NB4 (cell line): ENCODE measurements around the gene TMED4.

Source experiments
- DNase-seq: peaks from one replicate; pipeline ENCODE4 v3.0.0; 2010; ENCODE audit warnings: low read depth
- H3K4me3 ChIP-seq: one replicate; pipeline ENCODE4 v1.5.1; 2011; ENCODE audit warnings: mild to moderate bottlenecking, low read depth, low read length, moderate library complexity
- MYC ChIP-seq: IDR thresholded peaks from 2 replicates; pipeline ENCODE4 v1.6.1; 2011; ENCODE audit warnings: low read depth, low read length
- POLR2A ChIP-seq: IDR thresholded peaks from 2 replicates; pipeline ENCODE4 v1.6.1; 2011; ENCODE audit warnings: mild to moderate bottlenecking; ENCODE audit not compliant: insufficient read length; ENCODE audit errors: extremely low read depth
- TF ChIP-seq, protein P1 (sequence below): IDR thresholded peaks from one replicate; pipeline ENCODE4 v1.5.1; 2012; ENCODE audit warnings: low read depth, low read length
- TF ChIP-seq, protein P2 (sequence below): IDR thresholded peaks from 2 replicates; pipeline ENCODE4 v1.6.1; 2011; ENCODE audit warnings: low read depth, low read length

TMED4 gene

DNA sequence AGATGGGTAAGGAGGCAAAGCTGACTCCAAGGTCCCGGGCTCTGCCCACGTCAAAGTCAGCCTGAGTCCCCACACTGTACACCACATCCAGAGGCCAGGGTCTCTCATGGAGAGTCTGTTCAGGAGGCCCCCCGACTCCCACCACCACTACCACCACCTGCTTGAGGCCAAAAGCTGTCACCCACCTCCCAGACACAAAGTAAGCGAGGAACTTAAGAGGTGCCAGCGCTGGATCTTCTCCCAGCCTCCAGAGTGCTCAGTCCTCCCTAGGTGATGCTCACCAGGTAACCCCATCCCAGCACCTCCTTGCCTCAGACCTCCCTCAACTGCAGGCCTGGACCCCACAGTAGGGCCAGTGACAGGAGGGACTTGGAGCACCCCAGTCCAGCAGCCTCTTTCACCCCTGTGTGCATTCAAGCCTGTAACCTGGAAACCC, 41.4 kb downstream of the TMED4 start:
- no peak for DNase-seq
- no peak overlapping the region for H3K4me3 ChIP-seq
- no peak for TF ChIP-seq MYC
- TF ChIP-seq, protein P1, sequence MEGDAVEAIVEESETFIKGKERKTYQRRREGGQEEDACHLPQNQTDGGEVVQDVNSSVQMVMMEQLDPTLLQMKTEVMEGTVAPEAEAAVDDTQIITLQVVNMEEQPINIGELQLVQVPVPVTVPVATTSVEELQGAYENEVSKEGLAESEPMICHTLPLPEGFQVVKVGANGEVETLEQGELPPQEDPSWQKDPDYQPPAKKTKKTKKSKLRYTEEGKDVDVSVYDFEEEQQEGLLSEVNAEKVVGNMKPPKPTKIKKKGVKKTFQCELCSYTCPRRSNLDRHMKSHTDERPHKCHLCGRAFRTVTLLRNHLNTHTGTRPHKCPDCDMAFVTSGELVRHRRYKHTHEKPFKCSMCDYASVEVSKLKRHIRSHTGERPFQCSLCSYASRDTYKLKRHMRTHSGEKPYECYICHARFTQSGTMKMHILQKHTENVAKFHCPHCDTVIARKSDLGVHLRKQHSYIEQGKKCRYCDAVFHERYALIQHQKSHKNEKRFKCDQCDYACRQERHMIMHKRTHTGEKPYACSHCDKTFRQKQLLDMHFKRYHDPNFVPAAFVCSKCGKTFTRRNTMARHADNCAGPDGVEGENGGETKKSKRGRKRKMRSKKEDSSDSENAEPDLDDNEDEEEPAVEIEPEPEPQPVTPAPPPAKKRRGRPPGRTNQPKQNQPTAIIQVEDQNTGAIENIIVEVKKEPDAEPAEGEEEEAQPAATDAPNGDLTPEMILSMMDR = no peak
- TF ChIP-seq POLR2A = no peak
- TF ChIP-seq, protein P2, sequence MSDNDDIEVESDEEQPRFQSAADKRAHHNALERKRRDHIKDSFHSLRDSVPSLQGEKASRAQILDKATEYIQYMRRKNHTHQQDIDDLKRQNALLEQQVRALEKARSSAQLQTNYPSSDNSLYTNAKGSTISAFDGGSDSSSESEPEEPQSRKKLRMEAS = no peak

DNA sequence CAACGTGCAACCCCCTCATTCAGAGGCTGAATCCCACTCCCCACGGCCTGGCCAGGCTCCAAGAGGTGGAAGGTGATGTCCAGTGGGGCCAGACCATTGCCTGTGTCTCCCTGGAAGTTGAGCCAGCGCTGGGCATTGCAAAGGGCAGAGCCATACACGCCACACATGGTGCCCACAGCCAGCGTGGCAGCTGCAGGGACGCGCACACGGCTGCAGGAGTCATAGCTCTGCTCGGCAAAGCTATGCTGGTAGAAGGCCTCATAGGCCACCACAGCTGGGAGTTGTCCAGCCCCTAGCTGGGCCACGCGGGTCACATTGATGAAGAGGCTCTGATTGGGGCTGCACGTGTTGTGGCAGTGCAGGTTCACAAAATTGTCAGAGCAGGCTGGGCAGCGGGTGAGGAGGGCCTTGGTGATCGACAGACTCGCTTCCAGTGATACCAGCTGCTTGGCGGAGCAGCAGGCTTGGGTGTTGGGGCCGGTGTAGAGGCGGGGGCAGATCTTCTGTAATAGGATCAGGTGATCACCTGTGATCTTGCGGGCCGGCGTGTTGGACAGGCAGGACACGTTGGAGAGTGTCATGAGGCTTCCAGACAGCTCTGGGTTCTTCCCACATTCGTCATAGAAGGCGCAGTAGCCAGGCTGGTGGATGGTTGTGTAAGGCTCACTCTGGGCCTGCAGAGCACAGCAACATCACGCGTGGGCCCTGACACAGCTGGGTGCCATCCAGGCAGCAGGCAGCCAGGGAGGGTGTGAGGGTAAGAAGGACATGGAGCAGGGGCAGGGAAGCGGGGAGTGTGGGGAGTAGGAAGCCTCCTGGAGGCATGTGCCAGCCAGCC, 42.1 kb downstream of the TMED4 start:
- TF ChIP-seq, protein P1 = no peak
- TF ChIP-seq, protein P2 = no peak
- TF ChIP-seq POLR2A (no peak), MYC (no peak)
- H3K4me3 ChIP-seq = no peak overlapping the region
- DNase-seq = no peak

DNA sequence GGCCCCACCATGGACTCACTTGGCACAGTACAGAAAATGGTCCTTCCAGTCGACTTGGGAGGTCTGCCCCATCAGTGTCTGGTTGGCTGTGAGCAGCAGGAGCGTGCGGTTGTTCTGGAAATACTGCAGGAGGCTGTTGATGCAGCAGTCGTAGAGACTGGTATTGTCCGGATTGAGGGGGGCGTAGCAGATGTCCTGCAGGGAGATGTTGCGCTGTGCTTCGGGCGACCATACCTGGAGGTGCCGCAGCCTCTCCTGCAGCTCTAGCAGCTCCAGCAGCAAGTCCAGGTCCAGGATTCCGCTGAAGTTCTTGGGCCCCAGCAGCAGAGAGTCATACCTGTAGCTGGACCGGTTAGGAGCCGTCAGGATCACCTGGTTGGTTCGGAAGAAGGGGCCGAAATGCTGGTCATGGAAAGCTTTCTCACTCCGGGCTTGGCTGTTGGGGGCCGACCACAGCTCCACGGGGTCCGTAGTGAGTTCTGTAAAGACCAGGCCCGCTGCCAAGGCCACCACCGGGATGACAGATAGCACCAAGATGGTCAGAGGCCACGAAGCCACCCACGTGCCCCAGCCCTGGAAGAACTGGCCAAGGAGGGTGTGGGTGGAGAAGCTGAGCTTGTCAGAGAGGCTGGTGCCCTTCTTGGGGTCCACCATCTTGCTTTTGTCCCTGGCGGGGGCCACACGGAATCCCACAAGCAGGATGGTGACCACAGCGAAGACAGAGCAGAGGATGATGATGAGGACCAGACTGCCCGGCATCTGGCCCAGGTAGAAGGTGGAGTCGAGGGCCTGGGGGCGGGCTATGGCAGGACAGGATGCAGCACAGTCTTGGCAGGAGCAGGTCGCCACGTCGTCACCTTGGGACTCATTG, 43.0 kb downstream of the TMED4 start:
- TF ChIP-seq POLR2A (no peak), MYC (no peak)
- TF ChIP-seq, protein P1 = no peak
- TF ChIP-seq, protein P2 = no peak
- H3K4me3 ChIP-seq = no peak overlapping the region
- no peak for DNase-seq

DNA sequence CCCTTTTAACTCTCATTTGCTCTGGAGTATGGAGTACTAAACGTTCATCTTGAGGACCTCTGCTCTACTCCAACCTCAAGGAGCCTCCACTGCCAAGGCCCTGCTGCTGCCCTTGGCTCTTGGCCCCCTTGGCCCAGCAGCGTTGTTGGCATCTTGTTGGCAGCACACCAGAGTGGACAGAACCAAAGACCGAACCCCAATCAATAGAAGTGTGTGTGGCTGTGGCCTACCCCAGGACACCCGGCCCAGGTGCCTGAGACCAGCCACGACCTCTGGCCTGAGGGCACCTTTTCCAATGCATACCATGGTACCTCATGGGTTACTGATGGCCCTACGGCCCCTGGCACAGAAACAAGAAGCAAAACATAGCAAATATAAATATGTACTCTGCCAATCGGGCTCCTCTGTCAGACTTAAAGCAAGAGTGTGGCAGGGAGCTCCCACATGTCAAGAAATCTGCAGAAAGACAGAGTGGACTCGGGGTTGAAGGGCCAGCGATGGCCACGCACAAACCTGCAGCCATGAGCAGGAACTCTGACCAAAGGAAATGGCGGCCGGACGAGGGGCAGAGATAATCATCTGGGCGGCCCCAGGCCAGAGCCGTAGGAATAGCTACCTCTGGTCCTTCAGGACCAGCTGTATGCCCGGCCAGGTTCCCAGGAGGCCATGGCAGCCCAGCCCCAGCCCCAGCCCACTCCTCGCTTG, 43.8 kb downstream of the TMED4 start:
- TF ChIP-seq, protein P2 = no peak
- TF ChIP-seq MYC (no peak), POLR2A (no peak)
- TF ChIP-seq, protein P1 = no peak
- no peak overlapping the region for H3K4me3 ChIP-seq
- no peak for DNase-seq

DNA sequence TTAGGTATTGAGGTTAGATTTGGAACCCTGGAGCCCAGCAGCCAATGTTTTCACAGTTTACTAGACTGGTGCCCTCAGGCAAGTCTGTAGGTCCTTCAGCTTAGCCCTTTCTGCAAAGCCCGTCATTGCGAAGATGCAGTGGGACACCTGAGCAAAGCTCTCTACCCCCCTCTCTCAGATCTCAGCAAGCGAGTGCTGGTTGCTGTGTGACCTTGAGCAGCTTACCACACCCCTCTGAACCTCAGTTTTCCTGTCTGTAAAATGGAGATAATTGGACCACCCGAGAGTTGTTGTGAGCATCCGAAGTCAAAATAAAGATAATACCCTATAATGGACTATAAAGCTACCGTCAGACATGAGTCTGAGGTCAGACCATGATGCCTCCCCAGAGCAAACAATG, 44.6 kb downstream of the TMED4 start:
- H3K4me3 ChIP-seq = no peak overlapping the region
- TF ChIP-seq, protein P2 = no peak
- TF ChIP-seq, protein P1 = no peak
- TF ChIP-seq POLR2A = no peak
- TF ChIP-seq MYC = no peak
- DNase-seq = no peak
